Gastroesophageal sphincter (tissue), 4 donors: ENCODE measurements around the gene NCOA4. TPM values are rescaled to one million over a fixed set of nuclear protein-coding genes. Genes with fewer than 3 reads are reported as not detected.
A peak's percentile ranks its signal among the peaks of the same experiment; 100 is the strongest.

Experiments
- ATAC-seq: fragments of 150-250 bp; one replicate; pipeline ENCODE4 v1.9.1; 2016; ENCODE audit warnings: mild to moderate bottlenecking, moderate library complexity
- H3K27ac ChIP-seq, 4 donors: fragments of 200-600 bp; sonication (generic) in 3 of 4; 1 replicate in 3 of 4; 2 replicates in 1 of 4; pipeline ENCODE4 v1.5.1; 2016 to 2019
- H3K27me3 ChIP-seq: fragments of 200-600 bp; sonication (generic); one replicate; pipeline ENCODE4 v1.5.1; 2019
- H3K36me3 ChIP-seq, 2 donors: fragments of 200-600 bp; sonication (generic); one replicate each; pipeline ENCODE4 v1.5.1; 2019; ENCODE audit warnings: control low read depth in 1 of 2
- H3K4me1 ChIP-seq, 3 donors: fragments of 200-600 bp; sonication (generic); 1 replicate in 2 of 3; 2 replicates in 1 of 3; pipeline ENCODE4 v1.5.1; 2016 to 2019; ENCODE audit warnings: control low read depth in 2 of 3
- H3K4me3 ChIP-seq, 2 donors: fragments of 200-600 bp; sonication (generic); one replicate each; pipeline ENCODE4 v1.5.1; 2019; ENCODE audit warnings: mild to moderate bottlenecking in 1 of 2, moderate library complexity in 1 of 2
- H3K9me3 ChIP-seq, 3 donors: fragments of 200-600 bp; sonication (generic); one replicate each; pipeline ENCODE4 v1.5.1; 2017 to 2019; ENCODE audit warnings: control low read depth in 2 of 3
- CTCF ChIP-seq, 4 experiments: fragments of 200-600 bp in 2 of 4; fragments of 450-650 bp in 2 of 4; sonication (generic) in 1 of 4; IDR thresholded peaks; one replicate each; pipeline ENCODE4 v1.5.1; 2017 to 2019; ENCODE audit warnings: antibody characterized with exemption in 4 of 4, mild to moderate bottlenecking in 2 of 4, moderate library complexity in 2 of 4
- EP300 ChIP-seq: sonication (generic); formaldehyde crosslinking; IDR thresholded peaks from one replicate; pipeline ENCODE4 v1.6.1; 2017; ENCODE audit warnings: antibody characterized with exemption, mild to moderate bottlenecking
- POLR2A ChIP-seq, 2 donors: fragments of 450-650 bp; IDR thresholded peaks; one replicate each; pipeline ENCODE4 v1.6.1; 2017; ENCODE audit warnings: antibody characterized with exemption in 2 of 2, mild to moderate bottlenecking in 2 of 2, moderate library complexity in 1 of 2
- POLR2AphosphoS5 ChIP-seq: sonication (generic); formaldehyde crosslinking; IDR thresholded peaks from one replicate; pipeline ENCODE4 v1.6.1; 2017; ENCODE audit warnings: antibody characterized with exemption
- WGBS, 2 donors: methylation state at CpG; one replicate each; pipeline ENCODE4 v1.1.5; 2018; ENCODE audit warnings: low coverage in 1 of 2; 5-methylcytosine and 5-hydroxymethylcytosine counted together
- total RNA-seq, 4 donors: library from RNA; depleted of rRNA; stranded (reverse); fragments of >200 nt; gene quantifications; one replicate each; pipeline ENCODE4 v1.1.0, GENCODE V29; 2016

The NCOA4 gene
- total RNA-seq, 4 donors from 2014 or later, result 152 to 186 (median 173) TPM

DNA sequence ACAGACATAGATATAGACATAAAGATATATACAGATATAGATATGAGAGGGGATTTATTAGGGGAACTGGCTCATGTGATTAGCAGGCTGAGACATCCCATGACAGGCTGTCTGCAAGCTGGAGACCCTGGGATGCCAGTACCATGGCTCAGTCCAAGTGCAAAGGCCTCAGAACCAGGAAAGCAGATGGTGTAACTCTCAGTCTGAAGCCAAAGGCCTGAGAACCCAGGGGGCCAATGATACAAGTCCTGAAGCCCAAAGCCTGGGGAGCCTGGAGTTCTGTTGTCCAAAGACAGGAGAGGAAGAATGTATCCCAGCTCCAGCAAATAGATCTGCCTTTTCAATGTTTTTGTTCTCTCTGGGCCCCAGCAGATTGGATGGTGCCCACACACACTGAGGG lies 5.5 kb downstream of the NCOA4 start:
- Histone ChIP-seq H3K9me3 (no peaks in the 10 kb centered on the region), H3K36me3 (no peaks in the 10 kb centered on the region), H3K4me1 (peaks cover 23 to 99% (median 39%) of the 10 kb centered on the region in 3 donors), H3K4me3 (no peak overlapping the region), H3K27me3 (no peaks in the 10 kb centered on the region), H3K27ac (peak overlapping the region in 1 of 4 donors; percentile 20)
- ATAC-seq, result no peak
- TF ChIP-seq POLR2AphosphoS5 (no peak), POLR2A (IDR thresholded peaks at IDR 0.05) (no peak), CTCF (IDR thresholded peaks at IDR 0.05) (no peak)

- 0 to 5% methylated on average over 7 to 15 of the region's 49 CpGs for WGBS, 2 donors
- TF ChIP-seq CTCF (IDR thresholded peaks at IDR 0.05) (peak in 1 of 4 experiments; percentile 40), POLR2AphosphoS5 (peak; percentile 52), POLR2A (IDR thresholded peaks at IDR 0.05) (peak; percentile 41 to 45), EP300 (no peak)
- no peaks in the 10 kb centered on the region for H3K9me3 ChIP-seq
- peak; percentile 97 for ATAC-seq
- H3K4me3 ChIP-seq, result peak overlapping the region; percentile 67 to 82
- H3K4me1 ChIP-seq, result peaks cover 20 to 99% (median 42%) of the 10 kb centered on the region in 3 donors
- H3K27ac ChIP-seq, result peak overlapping the region; percentile 65 to 84 (median 81)
- H3K27me3 ChIP-seq, result no peaks in the 10 kb centered on the region
- H3K36me3 ChIP-seq, result no peaks in the 10 kb centered on the region
These were observed 7.3 kb downstream of the NCOA4 start for GRCh38 chr10:46022978-46023702.

DNA sequence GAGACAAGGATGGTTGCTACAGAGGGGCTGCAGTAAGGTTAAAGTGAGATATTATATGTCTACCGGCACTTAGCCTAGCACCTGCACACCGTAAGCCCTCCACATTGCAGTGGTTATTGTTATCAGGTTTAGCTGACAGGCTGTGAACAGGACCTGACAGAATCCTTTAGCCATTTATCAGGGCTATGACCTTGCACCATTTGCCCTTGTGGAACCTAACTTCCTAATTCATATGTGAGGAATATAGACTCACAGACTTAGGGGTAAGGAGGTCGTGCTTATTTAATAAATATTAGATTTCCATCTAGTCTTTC lies 10.1 kb downstream of the NCOA4 start:
- 54 to 81% methylated on average over 3 of the region's 3 CpGs for WGBS, 2 donors

DNA sequence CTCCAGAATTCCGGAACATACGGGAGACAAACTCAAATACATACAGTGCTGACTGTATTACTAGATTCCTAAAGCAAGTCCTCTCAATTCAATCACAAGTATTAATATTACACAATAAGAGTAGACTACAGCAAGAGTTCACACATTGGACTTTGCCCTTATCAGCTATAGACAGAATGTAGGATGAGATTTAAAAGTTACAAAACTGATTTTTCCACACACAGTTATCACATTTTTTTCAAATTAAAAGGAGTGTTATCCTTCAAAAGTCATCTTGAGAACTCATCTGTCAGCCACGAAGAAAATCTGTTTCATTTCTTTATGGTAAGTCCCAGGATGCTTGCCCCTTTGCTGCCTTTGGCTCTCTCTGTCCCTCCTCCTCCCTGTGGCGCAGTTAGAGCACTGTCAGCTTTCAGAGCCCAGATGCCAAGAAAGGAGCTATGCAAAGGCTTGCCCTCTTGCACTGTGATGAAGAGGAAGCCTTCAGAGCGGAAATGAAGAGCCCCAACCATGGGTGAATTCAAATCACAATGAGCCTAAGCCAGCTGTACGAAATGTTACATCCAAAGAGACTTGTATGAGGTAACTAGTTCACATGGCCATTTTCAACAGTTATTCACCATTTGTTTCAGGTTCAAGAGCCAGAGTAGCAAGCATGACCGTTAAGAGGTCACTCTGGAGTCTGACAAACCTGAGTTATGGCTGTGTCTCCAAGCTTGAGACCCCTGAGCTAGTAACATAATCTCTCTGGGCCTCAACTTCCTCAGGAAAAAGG lies 10.7 kb downstream of the NCOA4 start:
- TF ChIP-seq POLR2AphosphoS5, result no peak
- TF ChIP-seq POLR2A (IDR thresholded peaks at IDR 0.05), result no peak
- no peak for TF ChIP-seq EP300
- TF ChIP-seq CTCF (IDR thresholded peaks at IDR 0.05), result no peak
- H3K27ac ChIP-seq, result peak overlapping the region in 3 of 4 donors; percentile 1 to 34 (median 18)
- peak; percentile 17 for ATAC-seq
- peaks cover 19 to 96% (median 23%) of the 10 kb centered on the region in 3 donors for H3K4me1 ChIP-seq
- no peaks in the 10 kb centered on the region for H3K9me3 ChIP-seq
- H3K4me3 ChIP-seq, result no peak overlapping the region
- 56 to 66% methylated on average over 4 to 7 of the region's 7 CpGs for WGBS, 2 donors
- H3K27me3 ChIP-seq, result no peaks in the 10 kb centered on the region
- H3K36me3 ChIP-seq, result peaks cover 4 to 16% of the 10 kb centered on the region in 2 donors

More for the DNA sequence above, 10.1 kb downstream of the NCOA4 start:
- Histone ChIP-seq H3K27ac (peak overlapping the region in 3 of 4 donors; percentile 1 to 34 (median 18)), H3K36me3 (peaks cover 0 to 11% of the 10 kb centered on the region in 2 donors), H3K9me3 (no peaks in the 10 kb centered on the region), H3K27me3 (no peaks in the 10 kb centered on the region), H3K4me3 (no peak overlapping the region), H3K4me1 (peaks cover 23 to 96% (median 23%) of the 10 kb centered on the region in 3 donors)
- ATAC-seq, result no peak
- TF ChIP-seq POLR2AphosphoS5 (no peak), CTCF (IDR thresholded peaks at IDR 0.05) (no peak), EP300 (no peak), POLR2A (IDR thresholded peaks at IDR 0.05) (no peak)
